Activated naive CD8-positive, alpha-beta T cell treated with anti-CD3 and anti-CD28 coated beads, Interleukin-2, amount 50 U/mL, for 16 hours (primary cell): ENCODE data around the gene KRTDAP.

Experiments used
- DNase-seq: peaks from one replicate; pipeline ENCODE4 v3.0.0-alpha.2; 2020; ENCODE audit warnings: low read depth, low spot score

Gene KRTDAP

GRCh38 chr19:35454663-35455062 is 35.6 kb downstream of the KRTDAP start:
- no peak for DNase-seq

GRCh38 chr19:35451338-35452096 is 38.7 kb downstream of the KRTDAP start:
- no peak for DNase-seq

- no peak for DNase-seq
Observed at GRCh38 chr19:35449359-35450043, 40.8 kb downstream of the KRTDAP start.

GRCh38 chr19:35447606-35448469 is 42.4 kb downstream of the KRTDAP start, which contains the start of gene FFAR2:
Gene FFAR2 (plus strand): TSS chr19:35448257. CDS start chr19:35449715, 1,458 bp downstream.
- DNase-seq = no peak

GRCh38 chr19:35445826-35446593 is 44.3 kb downstream of the KRTDAP start:
- no peak for DNase-seq

DNA sequence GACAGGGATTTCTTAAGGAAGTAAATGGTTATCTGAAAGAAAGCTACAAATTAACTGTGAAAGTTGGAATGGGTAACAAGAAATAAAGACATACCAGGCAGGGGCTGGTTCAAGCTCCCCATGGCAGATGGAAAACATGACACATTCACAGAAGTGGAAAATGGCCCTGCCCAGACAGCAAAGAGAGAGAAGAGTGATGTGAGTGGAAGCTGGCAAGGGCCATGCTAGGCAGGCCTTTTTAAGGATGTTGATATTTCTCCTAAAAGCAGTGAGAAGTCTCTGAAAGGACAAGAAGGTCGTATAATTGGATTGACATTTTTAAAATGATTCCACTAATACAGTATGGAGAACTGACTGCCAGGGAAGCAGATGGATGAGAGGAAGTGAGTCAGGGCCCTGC is 45.5 kb downstream of the KRTDAP start:
- no peak for DNase-seq

- DNase-seq = no peak
Observed at GRCh38 chr19:35442091-35442490, 48.2 kb downstream of the KRTDAP start.

DNA sequence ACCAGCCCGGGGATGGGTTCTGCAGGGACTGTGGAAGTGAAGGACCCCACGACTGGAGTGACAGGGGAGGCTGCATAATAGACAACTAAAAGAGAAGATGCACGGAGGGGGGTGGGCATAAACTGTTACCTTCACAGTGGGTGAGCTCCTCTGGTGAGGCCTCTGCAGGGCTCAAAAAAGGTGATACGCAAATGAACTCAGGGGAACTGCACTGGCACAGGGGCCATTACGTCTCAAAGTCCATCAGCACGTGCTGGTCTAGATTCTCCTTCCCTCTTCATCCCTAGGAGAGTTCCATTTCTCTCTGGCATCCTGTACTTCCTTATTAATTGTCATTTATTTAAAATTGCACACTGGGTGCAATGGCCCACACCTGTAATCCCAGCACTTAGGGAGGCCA is 50.3 kb downstream of the KRTDAP start:
- no peak for DNase-seq

- no peak for DNase-seq
Observed at GRCh38 chr19:35438527-35438926, 51.7 kb downstream of the KRTDAP start.

DNA sequence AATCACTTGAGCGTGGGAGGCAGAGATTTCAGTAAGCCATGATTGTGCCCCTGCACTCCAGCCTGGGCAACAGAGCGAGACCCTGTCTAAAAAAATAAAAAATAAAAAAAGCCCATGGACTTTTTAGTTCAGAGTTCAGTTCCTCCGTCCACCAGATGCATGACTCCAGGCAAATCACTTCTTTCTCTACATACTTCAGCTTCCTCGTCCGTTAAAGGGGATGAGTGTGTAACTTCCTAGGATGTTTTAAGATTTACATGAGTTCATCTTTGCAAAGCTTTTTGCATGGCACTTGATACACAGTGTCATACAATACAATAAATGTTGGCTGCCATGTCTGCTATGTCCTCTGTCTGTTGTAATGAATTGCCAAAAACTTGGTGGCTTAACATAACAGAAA is 52.2 kb downstream of the KRTDAP start:
- no peak for DNase-seq

DNA sequence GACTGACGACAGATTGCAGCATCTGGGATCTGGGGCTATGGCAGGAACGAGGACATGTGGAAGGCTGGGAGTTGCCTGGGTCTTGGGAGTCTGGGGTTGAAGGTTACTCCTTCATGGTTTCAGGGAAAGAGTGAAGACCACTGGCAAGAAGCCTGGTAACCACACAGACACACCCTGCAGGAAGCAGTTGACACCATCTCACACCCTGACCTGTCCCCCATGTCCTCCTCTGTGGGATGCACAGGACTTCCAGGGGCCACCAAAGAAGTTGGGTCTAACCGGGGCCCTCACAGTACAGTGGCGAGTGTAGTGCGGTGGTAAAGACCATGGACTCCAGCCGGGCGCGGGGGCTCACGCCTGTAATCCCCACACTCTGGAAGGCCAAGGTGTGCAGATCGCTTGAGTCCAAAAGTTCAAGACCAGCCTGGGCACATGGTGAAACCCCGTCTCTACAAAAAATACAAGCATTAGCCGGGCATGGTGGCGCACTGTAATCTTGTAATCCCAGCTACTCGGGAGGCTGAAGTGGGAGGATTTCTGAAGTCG is 52.8 kb downstream of the KRTDAP start:
- no peak for DNase-seq
